ENCODE data around the gene CACNA1H. TPM values are rescaled to one million over a fixed set of nuclear protein-coding genes. Genes with fewer than 3 reads are reported as not detected.

Gene CACNA1H
- total and polyA plus RNA-seq, 2 of the 8 experiments (the other 6 are each of a cell fraction or from before 2014, with no cell fraction given), result 14.0 to 28.7 TPM

GRCh38 chr16:1182950-1183907 lies 30.3 kb downstream of the CACNA1H start:
- Histone ChIP-seq H2BK120ac (replicated peaks; ENCODE audit: low read depth, low read length) (no peak overlapping the region), H3K4me3 (ENCODE audit: extremely low read depth in 1 of 4, insufficient read depth in 2 of 4, low read depth in 3 of 4, low read length in 4 of 4) (no peak overlapping the region), H3K18ac (ENCODE audit: extremely low read depth, low read length) (no peak overlapping the region), H3K4ac (replicated peaks; ENCODE audit: insufficient read length, low read depth, low read length) (no peak overlapping the region), H4K91ac (replicated peaks; ENCODE audit: insufficient read length, low read length) (no peak overlapping the region), H3K56ac (replicated peaks; ENCODE audit: insufficient read length, low read depth, low read length) (no peak overlapping the region), H3K79me1 (ENCODE audit: low read depth, low read length) (peaks cover 7% of the 10 kb centered on the region), H3K14ac (ENCODE audit: insufficient read length) (no peak overlapping the region), H2BK15ac (ENCODE audit: low read length) (no peak overlapping the region), H2AK5ac (ENCODE audit: low read depth, low read length) (no peak overlapping the region), H2AFZ (ENCODE audit: low read length) (no peak overlapping the region), H2BK12ac (ENCODE audit: low read depth, low read length) (no peak overlapping the region), H2BK5ac (ENCODE audit: low read depth, low read length) (no peak overlapping the region), H3K79me2 (ENCODE audit: control insufficient read depth in 1 of 2, insufficient read depth in 2 of 2, low read length in 2 of 2) (peaks cover 0 to 3% of the 10 kb centered on the region in 2 experiments; a peak in 1 of 4 replicates), H3K4me1 (replicated peaks in 1 of 4; ENCODE audit: control insufficient read depth in 3 of 4, insufficient read depth in 4 of 4, low read length in 3 of 4) (peaks cover 0 to 3% (median under 1%) of the 10 kb centered on the region in 4 experiments; a peak in 4 of 7 replicates), H3K27me3 (replicated peaks in 1 of 4; ENCODE audit: control insufficient read depth in 3 of 4, extremely low read depth in 1 of 4, insufficient read depth in 3 of 4, low read length in 3 of 4) (no peaks in the 10 kb centered on the region), H3K36me3 (ENCODE audit: control insufficient read depth in 2 of 4, insufficient read depth in 4 of 4, low read length in 3 of 4) (no peaks in the 10 kb centered on the region; a peak in 1 of 8 replicates), H3K4me2 (ENCODE audit: insufficient read depth in 1 of 2, low read depth in 2 of 2, low read length in 2 of 2) (no peak overlapping the region), H3K27ac (ENCODE audit: low read depth, low read length) (no peak overlapping the region), H2BK20ac (ENCODE audit: low read length) (no peak overlapping the region), H4K8ac (ENCODE audit: extremely low read depth, insufficient read depth, low read length) (peak overlapping the region; percentile 3; the same call in 1 of the 2 replicates), H3K23me2 (ENCODE audit: low read depth, low read length) (no peaks in the 10 kb centered on the region), H3K9me3 (ENCODE audit: insufficient read depth in 2 of 2, low read depth in 1 of 2, low read length in 1 of 2) (no peaks in the 10 kb centered on the region), H4K20me1 (replicated peaks in 1 of 2; ENCODE audit: control insufficient read depth in 1 of 2, insufficient read depth in 2 of 2, low read length in 2 of 2) (peaks cover 18 to 31% of the 10 kb centered on the region in 2 experiments), H3K23ac (ENCODE audit: insufficient read length) (no peak overlapping the region), H4K5ac (ENCODE audit: insufficient read length, low read depth, low read length) (no peak overlapping the region), H3K9ac (replicated peaks in 1 of 4; ENCODE audit: extremely low read depth in 1 of 4, low read depth in 3 of 4, low read length in 3 of 4) (no peak overlapping the region)
- ChIA-PET CTCF (ENCODE audit: partially characterized antibody) (interaction anchor here (1.0 to 4.7 kb wide), 6 partner anchors 11 to 80 kb away, joined by 3 to 16 read pairs (median 6); no protein-coding TSS in a partner anchor), POLR2A (ENCODE audit: partially characterized antibody) (interaction anchor here (1.0 kb wide), 1 partner anchor 25 kb away, joined by 3 read pairs; no protein-coding TSS in a partner anchor)
- FAIRE-seq (no peak), DNase-seq (ENCODE audit: low read depth in 1 of 2, low spot score in 2 of 2) (no peak)
- WGBS, 2 experiments (ENCODE audit: extremely low coverage in 1 of 2, insufficient coverage in 1 of 2, insufficient read length in 1 of 2, insufficient replicate concordance in 2 of 2, low coverage in 1 of 2, low lambda C conversion rate in 2 of 2, missing lambda C conversion rate in 1 of 2), result 87% methylated on average over 31 of the region's 45 CpGs; no CpG with 5 or more reads in 1 of the 2 experiments
- TF ChIP-seq CBX5 (IDR thresholded peaks at IDR 0.05; ENCODE audit: low read depth, low read length) (no peak), NRF1 (IDR thresholded peaks at IDR 0.05; ENCODE audit: low read depth, low read length) (no peak), POLR2AphosphoS5 (IDR thresholded peaks at IDR 0.05; ENCODE audit: low read depth, low read length) (no peak), CTBP2 (IDR thresholded peaks at IDR 0.05; ENCODE audit: borderline replicate concordance, insufficient read depth, insufficient read length, low read length) (no peak), JUND (IDR thresholded peaks at IDR 0.05; ENCODE audit: low read length) (no peak), SIN3A (conservative IDR thresholded peaks at IDR 0.05 in 1 of 2, IDR thresholded peaks at IDR 0.05 in 1 of 2; ENCODE audit: low read depth in 1 of 2, low read length in 2 of 2) (no peak), TEAD4 (IDR thresholded peaks at IDR 0.05; ENCODE audit: low read depth, low read length) (no peak), SP4 (IDR thresholded peaks at IDR 0.05; ENCODE audit: low read length) (no peak), YY1 (IDR thresholded peaks at IDR 0.05; ENCODE audit: low read depth, low read length) (no peak), MAFK (IDR thresholded peaks at IDR 0.05; ENCODE audit: low read depth, low read length) (no peak), BCL11A (IDR thresholded peaks at IDR 0.05; ENCODE audit: low read depth in 2 of 2, low read length in 2 of 2) (no peak)
